NCI-H345 treated with DMSO at 0.1 percent for 48 hours (cell line): ENCODE data around the gene NFKBIE.

Source experiments
- DNase-seq: peaks from one replicate; lab custom pipeline; 2025; ENCODE audit not compliant: unreplicated experiment; lab: John Stamatoyannopoulos, UW

Gene NFKBIE

DNA sequence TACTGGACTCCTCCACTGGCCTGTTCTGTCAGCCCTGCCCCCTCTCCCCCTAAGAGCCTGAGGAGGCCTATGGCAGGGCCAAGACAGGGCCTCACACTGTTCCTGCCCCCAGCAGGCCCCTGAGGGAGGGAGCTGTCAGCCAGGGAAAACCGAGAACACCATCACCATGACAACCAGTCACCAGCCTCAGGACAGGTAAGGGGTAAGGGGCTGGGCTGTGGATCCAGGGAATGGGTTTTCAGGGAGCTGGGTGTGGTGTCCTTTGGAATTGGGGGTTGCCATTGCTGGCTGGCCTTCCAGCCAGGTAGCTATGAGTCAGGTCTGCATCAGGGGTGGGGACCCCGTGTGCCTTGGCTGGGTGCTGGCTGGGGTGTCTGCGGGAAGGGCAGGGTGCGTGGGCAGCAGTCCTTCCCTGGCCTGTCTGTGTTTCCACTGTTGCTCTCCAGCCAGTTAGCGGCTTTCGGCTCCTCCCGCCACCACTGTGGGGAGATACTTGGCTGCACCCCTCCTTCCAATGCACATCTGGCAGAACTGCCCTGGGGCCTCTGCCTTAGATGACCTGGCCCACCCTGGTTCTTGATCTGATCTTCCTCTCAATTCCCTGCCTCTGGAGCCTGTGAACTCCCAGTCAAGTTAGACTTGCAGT lies 38.1 kb downstream of the NFKBIE start:
- DNase-seq = no peak

DNA sequence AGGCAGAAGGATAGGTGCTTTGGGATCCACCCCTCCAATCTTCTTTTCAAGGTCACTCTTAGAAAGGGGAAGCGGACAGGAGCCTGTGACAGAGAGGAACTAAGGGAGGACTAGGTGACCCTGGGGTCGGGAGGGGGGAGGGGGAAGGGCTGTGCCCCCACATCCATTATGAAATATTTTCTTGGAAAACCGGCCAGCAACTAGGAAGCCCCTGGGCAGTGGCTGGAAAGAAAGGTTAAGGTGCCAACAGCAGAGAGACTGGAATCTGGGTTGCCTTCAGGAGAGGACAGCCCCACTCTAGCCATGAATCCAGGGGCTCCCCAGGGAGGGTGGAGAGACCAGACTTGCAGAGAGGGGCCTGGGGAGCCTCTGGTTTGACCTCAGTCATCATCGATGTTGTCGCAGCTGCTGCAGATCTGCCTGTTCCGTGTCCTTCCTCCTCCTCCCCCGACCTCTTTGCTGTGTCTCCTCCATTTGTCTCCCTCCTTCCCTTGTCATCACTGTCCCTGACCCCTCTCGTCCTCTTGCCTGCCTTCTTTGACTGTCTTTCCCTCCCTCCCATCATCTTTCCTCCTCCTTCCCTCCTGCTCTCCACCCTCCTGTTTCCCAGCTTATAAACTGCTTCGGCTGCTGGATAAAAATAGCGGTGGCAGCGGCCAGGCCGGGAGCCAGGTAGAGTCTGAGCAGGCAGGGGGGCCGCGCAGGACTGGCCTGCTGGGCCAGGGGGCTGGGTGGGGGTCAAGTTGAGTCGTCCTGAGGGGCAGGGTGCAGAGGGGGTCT lies 38.8 kb downstream of the NFKBIE start:
- no peak for DNase-seq

DNA sequence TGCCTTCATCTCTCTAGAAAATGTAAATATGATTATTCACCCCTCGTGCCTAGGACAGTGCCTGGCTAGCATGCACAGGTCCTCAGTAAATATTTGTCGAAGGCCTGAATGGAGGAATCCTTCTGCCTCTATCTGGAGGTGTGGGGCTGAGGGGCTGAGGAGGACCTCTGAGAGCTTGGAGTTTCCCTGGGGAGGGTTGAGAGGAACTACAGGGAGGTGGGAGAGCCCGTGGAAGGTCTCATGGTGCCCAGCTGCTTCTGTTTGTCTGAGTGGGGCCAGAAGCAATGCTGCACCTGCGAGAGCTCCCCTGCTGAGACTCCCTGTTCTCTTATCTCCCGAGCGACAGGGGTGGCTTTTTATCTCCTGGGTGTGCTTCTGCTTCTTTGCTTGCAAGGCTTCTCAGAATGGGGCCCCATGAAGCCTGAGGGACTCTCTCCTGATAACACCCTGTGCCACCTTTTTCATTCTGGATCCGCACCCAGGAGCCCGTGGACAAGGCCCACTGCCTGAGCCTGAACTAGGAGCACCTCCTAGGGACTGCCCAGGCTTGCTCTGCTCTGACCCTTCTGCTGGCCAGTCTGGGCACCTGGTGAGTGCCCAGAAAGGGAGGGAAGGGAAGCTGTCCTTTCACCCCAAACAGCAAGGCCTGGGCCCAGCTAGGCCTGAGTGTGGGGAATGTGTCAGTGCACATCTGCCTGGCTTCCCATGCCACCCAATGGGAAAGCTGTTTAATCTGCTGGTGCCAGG lies 39.6 kb downstream of the NFKBIE start:
- DNase-seq = peak; percentile 16

DNA sequence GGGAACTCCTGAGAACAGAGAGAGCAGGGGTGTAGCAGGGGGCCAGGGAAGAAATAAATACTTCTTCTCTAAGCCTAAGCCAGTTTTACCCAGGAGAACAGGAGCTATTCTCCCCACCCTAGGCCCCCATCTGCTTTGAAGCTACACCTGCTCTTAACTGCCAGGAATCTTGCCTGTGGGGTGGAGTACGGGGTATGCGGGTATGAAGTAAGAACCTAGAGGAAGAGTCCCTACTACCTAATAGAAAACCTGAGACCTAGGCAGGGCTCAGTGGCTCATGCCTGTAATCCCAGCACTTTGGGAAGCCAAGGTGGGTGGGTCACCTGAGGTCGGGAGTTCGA lies 40.4 kb downstream of the NFKBIE start:
- no peak for DNase-seq

- no peak for DNase-seq
These were observed 41.1 kb downstream of the NFKBIE start for GRCh38 chr6:44224029-44224964.

- DNase-seq = peak; percentile 33
These were observed 41.9 kb downstream of the NFKBIE start, which contains the start of gene SLC29A1 for GRCh38 chr6:44223319-44224028. TSS of gene SLC29A1 (plus strand) at chr6:44223595. CDS start at chr6:44227314, 3,719 bp downstream.

- DNase-seq = no peak
These were observed 42.6 kb downstream of the NFKBIE start for GRCh38 chr6:44222486-44223318.

GRCh38 chr6:44221961-44222335 lies 43.4 kb downstream of the NFKBIE start:
- DNase-seq = no peak

DNA sequence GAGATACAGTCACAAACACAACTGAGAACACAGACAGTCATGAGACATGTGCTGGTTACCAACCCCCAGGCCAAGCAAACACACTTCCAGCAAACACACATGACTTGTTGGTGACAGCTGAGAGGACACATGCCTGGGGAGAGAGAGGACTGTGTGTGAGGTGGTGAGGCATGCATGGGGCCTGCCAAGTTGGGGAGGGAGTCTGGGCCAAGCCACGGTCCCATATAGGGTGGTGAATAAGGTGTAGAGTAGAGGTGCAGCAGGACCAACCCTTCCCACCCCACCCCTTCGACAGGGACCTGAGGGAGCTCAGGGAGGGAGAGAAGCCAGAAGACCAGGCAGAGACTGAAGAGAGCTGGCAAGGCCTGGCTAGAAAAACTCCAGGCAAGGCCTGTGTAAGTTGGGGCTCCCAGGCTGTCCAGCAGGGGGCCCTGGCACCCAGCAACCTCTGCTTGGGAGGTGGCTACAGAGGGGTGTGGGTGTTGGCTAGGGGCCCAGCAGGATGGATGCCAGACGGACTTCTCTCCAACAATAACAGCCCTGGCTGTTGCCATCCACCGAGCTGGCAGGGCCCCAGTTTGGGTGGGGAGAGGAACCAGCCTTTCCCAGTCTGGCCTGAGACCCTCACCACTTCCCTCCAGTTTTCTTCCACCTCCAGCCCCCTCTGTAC lies 43.9 kb downstream of the NFKBIE start:
- peak; percentile 20 for DNase-seq

DNA sequence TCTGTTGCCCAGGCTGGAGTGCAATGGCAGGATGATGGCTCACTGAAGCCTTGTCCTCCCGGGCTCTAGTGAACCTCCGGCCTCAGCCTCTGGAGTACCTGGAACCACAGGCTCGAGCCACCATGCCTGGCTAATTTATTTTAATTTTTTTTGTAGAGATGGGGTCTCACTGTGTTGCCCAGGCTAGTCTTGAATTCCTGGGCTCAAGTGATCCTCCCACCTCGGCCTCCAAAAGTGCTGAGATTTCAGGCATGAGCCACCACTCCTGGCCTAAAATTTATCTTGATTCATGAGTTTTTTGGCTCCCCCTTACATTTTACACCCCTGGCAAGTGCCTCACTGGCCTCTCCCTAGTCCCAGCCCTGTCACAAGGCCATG lies 44.4 kb downstream of the NFKBIE start:
- DNase-seq = no peak

DNA sequence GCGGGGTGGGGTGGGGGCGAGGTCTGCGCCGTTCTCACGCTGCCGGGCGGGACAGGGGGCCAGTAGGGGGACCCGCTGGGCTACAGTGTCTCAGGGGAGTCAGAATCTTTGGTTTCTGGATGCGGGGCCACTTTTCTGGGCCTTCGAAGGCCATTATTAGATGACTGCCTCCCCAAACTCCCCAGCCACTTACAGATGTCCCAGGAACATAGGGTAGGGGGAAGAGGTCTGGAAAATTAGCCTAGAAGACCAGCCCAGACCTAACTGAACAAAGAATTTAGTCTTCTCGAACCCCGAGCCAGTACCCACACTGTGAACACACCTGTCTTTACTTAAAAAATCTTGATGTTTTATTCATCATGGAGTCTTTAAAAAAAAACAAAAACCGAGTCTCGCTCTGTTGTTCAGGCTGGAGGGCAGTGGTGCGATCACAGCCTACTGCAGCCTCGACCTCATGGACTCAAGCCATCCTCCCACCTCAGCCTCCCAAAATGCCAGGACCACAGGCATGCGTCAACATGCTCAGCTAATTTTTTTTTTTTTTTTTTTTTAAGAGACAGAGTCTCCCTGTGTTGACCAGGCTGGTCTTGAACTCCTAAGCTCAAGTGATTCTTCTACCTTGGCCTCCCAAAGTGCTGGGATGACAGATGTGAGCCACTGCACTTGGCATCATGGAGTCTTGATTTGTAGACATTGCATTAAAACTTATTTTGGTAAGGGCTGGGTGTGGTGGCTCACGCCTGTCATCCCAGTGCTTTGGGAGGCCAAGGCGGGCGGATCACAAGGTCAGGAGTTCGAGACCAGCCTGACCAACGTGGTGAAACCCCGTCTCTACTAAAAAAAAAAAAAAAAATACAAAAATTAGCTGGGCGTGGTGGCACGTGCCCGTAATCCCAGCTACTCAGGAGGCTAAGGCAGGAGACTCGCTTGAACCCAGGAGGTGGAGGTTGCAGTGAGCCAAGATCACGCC lies 45.3 kb downstream of the NFKBIE start:
- no peak for DNase-seq

- DNase-seq = no peak
These were observed 46.1 kb downstream of the NFKBIE start for GRCh38 chr6:44219053-44219814.

- DNase-seq = no peak
These were observed 47.8 kb downstream of the NFKBIE start for GRCh38 chr6:44217332-44218143.

- no peak for DNase-seq
These were observed 48.5 kb downstream of the NFKBIE start, which contains the start of gene MYMX for GRCh38 chr6:44216677-44217331. TSS of gene MYMX (plus strand) at chr6:44216926. CDS start at chr6:44217472, 546 bp downstream.

GRCh38 chr6:44214307-44214706 lies 51.0 kb downstream of the NFKBIE start:
- no peak for DNase-seq

GRCh38 chr6:44211284-44211683 lies 54.1 kb downstream of the NFKBIE start:
- no peak for DNase-seq
